HS-5 (cell line): ENCODE data around the gene IGF1.
A peak's percentile ranks its signal among the peaks of the same experiment; 100 is the strongest.

Experiments used
- DNase-seq: peaks from one replicate; pipeline ENCODE4 v3.0.0-alpha.2; 2012; ENCODE audit warnings: low read depth

The IGF1 gene

DNA sequence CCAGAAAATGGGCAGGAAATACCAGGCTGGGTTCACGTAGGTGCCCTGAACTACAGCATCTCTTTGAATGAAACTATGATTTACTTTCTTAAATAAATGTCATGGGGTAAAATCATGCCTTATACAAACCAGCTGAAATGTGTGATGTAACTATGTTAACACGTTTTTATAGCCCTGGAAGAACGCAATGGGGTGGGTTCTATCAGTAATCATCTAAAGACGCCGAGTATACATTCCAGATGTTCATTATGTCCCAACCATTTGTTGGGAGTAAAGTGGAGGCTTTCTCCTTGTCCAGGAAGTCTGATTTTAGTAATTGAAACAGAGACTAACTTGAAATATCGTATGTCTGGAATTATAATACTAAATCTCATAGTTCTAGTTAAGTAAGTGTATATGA is 16.2 kb upstream of the IGF1 start:
- no peak for DNase-seq

DNA sequence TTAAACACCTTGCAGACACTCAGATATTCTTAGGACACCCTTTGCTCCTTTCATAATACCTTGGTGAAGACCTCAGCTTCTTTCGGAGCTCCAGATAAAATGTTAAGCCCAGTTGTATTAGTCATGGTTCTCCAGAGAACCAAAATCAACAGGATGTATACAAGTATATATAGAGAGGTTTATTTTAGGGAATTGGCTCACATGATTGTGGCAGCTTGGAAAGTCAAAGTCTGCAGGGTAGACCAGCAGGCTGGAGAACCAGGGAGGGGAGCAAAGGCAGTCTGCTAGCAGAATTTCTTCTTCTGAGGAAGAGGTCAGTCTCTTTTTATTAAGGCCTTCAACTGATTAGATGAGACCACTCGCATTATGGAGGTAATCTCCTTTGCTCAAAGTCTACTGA is 6.9 kb upstream of the IGF1 start:
- no peak for DNase-seq

DNA sequence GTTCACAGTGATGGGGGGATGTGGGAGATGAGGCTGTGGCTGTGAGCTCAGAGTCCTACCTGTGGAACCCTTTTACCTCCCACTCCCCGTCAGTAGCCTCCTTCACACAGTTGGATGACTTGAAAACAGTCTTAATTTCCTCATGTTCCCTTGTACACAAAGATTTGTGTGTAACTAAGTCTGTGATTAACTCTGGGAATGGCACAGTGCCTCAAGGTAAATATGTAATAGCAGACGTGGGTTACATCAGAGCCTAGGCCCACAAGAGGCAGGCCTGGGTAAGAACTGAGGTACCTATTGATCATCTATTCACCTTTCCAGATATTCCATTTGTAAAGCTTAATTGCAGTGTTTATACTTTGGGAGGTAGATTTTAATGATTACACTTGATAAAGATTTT is 5.8 kb upstream of the IGF1 start:
- no peak for DNase-seq

DNA sequence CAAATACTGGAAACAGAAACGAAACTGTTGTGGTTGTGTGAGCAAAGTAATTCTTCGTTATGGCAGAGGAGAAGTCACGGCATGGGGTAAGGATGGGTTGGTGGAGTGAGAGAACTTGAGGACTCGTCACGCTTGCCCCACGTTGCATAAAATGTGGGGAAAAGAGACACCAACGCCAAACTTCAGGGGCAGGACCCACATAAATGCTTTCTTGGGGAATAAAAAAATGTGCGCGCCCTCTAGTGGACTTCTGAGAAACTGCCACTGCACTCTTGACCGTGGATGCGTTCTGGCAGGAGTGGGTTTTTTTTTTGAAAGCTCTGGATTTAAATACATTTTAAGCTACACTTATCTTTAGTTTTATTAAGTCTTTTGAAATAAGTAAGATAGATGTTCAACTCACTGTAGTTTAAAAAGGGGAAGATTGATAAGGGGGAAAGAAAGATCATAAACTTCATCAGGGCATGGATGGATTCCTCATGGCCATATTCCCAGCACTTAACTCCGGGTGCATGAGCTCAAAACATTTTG is 4.1 kb upstream of the IGF1 start:
- DNase-seq, result peak; percentile 26

DNA sequence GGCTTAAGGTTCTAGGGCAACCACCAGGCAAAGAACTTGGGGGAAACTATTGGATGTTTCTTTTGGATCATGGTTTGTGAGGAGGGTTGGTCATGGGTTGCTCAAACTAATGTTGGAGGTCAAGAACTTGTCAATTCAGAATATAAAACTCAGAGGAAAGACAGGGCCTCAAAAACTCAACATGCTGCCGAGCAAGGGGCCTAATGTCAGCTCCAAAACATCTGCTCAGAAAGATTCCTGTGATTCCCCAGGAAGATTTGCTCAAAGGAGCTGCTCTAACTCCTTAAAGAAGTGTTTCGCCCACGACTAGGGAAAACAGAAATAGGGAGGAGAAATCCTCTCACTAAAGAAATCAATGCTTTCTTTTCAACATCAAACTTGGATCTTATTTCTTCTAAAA is 3.7 kb upstream of the IGF1 start:
- DNase-seq, result no peak

DNA sequence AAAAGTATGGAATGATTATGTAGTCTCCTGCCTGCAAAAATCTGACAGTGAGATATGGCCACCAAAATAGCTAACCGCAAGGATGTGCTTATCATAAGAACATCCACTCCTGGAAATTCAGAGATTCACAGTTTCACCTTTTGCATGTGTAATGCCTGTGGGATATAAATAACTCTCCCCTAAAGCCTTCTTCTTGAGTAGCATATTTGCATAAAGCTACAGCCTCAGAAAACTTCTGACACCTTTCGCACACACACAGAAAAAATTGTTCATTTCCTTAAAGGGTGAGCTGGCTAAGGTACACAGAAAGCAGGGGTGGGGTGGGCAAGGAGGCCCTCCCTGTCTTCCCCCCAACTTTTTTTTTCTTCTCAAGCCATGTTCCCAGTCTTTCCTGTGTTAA is 3.1 kb upstream of the IGF1 start:
- no peak for DNase-seq

DNA sequence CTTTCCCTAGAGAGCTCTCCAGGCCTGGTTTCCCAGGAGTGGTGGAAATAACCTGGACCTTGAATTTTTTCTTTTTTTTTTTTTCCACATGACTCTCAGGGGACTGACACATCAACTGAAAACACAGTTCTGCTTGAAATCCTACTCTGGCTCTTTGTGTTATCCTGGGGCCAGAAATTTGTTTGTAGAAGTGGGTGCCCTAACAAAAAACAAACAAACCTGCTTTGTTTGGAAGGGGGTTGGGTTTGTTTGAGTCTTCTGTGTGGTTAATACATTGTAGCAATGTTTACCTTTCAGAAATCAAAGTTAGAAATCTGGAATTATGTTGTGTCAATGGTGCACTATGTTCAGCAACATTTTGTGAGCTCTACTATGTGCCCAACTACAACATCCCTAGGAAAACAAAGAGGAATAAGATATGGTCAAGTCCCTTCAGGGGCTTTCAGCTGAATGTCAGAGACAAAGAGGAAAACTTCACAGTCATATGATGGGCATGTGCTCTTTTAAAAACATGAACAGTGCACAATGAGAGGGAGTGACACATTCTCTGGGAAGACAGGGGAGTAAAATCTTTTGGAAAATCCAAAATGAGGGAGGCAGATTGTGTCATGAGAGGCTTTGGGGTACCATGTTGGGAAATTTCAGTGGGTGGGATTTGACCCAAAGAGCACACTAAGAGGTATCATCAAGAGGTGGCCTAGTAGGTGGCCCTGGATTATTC is 1.5 kb upstream of the IGF1 start:
- no peak for DNase-seq

DNA sequence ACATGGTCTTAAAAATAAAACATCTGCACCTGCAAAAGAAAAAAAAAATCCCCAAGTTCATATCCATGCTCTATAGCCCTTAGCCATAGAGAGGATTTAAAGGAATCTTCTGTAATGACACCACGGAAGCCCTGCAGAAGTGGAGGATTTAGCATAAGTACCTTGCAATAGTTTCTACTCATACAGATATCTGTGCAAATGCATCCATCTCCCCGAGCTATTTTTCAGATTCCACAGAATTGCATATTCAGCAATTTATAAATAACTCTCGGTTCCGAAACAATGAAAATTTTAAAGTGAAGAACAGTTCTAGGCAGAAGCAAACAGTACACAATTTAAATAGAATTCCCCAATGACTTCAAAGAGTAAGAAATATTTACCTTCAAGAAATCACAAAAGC is 424 bp downstream of the IGF1 start:
- DNase-seq, result no peak

DNA sequence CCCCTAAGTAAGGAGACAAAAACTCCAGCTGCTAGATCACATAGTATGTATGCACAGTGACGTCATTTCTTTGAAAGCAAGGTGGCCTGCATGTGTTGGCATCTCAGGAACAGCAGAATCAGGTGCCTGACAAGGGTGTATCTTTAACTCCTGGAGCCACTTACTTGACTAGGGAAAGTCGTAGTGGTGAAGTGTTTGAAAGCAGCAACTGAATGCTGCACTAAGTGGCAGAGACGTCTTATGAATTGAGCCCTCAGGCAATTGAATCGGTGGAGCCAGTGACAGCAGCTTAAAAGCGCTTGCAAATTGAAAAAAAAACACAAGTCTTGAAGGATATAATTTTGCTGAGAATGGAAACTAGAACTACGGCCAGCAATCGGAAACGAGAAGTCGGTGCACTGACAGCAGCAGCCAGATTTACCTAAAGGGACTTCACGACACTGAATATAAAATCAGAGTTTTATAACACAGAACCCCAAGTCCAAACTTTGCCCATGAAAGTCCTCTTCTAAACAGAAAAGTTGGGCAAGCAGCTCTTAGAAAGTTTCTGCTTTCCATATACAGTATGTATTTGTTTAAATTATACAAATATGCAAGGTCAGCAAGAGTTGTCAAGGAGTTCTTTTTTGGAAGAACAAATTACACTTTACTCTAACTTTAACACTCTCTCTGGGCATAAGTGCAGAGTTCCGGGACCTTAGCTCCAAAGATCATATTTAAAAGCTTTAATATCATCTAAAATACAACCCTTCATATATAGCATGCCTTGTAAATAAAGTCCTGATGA is 1.1 kb downstream of the IGF1 start:
- DNase-seq, result no peak

DNA sequence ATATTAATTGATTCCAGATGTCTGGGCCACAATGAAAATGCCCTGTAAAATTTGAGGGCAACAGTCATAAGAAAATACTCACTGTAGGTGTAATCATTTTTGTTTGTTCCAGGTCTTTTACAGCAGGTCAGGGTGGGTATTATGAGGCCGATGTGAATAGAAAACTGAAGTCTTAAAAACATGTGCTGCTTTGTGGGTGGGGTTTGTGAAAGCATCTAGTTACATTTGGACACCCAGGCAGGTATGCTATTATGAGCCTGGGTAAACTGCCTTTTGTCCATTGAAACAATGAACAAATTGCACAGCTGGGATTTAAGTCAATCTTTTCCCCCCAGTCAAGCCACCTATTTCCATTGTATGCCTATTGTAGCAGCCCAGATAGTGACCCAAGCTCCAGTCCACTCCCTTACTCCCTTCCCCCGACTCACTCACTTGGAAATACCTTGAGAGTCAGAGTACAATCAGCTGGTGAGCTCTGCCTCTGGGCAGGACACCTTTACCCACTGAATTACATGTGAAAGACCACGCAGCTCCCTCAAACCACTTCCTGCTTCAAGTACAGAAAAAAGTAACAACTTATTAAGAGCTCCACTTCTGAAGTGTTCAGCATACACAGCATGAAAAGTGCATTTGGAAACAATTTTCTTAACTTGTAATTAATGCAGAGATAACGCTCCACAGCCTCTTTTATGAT is 1.8 kb downstream of the IGF1 start:
- DNase-seq, result no peak

DNA sequence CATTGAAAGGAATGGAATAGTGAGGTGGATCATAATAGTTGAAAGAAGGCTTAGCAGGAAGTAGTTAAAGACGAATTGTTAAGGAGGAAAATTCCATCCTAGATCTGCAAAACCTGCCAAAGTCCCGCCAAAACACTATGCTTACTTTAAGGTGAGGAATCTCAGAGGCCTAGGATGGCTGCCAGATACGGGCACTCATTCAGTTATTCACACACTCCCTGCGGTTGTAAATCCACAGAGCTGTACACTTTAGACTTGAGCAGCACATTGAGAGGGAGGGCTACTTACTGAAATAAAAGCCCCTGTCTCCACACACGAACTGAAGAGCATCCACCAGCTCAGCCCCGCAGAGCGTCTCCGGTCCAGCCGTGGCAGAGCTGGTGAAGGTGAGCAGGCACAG is 5.0 kb downstream of the IGF1 start:
- no peak for DNase-seq

DNA sequence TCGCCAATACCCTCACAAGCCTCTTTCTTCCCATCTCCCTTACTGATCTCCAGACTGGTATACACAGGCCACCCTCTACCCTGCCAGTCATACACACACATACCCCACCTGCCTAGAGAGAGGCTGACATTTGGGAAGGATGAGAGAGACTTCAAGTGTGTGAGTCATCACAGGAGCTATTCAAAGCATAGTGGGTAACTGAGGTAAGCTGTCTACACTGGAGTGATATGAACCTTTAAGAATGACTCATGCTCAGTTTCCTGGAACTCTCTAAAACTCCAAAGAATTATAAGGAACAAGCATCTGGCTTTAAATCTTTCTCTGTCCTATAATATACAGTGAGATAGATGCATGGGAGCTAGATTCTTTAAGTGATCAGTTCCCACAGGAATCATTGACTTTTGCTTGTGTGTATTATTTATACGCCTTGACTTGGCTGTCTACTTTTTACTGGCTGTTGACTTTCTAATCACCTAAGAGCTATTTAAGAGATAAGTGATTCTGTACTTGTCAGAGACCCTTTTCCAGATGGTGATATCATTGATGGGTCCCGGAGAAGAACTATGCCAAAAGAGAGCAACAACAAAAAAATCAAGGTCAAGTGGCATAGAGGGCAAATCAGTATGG is 5.8 kb downstream of the IGF1 start:
- no peak for DNase-seq

DNA sequence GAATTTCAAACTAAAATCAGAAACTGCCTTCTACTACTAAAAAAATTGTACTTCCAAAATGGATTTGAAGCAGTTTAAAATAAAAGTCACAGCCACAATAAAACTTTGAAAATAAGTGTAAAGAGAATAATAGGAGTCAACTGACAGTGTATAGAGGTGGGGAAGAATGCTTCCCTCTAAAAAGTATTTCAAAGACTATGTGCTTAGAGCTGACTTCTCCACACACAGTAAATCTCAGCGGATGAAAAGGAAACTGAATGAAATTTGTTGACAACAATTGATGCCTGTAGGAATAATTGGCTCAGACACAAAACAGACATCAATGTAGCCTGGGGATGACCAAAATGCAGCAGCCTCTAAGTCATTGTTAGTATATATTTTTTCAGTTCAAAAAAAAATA is 7.9 kb downstream of the IGF1 start:
- DNase-seq, result no peak

DNA sequence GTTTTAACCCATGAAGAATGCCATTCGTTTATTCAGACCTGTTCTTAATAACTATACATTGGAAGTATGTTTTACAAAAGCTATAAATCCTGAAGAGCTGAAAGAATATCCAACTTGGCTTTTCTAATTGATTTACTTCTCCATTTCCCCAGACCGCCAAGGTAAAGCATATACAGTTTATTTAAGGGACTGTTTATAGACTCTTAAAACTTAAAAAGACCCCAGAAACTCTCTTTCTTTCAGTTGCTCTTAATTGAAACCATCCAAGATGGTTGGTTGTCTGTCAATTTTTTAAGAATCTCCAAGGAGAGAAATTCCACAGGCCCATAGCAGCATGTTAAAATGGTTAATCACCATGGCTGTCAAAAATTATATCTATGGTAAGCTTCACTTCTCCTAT is 8.8 kb downstream of the IGF1 start:
- no peak for DNase-seq

DNA sequence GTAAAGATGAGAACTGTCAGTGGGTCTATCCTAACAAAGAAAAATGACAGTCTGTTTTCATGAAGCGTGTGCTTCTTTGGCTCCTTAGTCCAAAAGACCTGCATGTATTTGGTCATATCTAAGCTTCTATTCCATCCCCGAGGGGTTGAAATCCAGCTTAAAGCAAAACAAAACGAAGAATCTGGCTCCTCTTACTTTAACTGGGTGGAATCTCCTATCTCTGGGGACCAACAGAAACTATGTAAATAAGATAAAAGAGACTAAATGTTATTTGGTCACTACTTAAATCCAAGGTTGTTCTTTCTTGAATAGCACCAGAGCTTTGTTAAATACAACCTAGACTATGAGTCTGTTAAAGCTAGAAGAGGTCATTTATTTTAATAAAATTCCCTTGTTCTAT is 9.4 kb downstream of the IGF1 start:
- DNase-seq, result no peak

DNA sequence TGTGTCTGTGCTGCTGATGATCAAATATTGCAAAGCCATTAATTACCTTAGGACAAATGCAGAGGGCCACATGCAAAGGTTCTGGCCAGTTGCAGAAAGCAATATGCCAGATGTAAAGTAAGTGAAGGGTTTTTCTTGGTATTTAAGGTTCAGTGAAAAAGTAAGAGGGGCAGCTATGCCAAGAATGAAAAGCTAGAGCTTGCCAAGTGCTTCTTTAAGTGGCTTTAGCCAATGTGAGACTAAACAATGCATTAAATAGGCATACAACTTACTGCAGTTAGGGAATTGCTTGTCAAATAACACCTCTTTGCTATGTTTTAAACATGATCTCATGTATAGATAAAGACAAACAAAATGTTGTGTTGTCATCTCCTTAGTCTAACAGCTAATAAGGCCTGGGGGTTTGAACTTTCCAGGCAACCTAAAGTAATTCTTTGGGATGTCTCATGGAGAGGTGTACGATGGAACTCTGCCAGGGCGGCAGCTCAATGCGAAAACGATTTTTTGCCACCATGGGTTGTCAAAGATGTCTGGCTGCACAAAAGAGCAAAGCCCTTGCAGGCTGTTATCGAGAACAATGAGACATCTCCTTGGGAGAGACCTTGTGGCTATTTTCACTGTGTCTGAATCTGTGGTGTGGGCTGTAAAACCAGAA is 12.0 kb downstream of the IGF1 start:
- no peak for DNase-seq

DNA sequence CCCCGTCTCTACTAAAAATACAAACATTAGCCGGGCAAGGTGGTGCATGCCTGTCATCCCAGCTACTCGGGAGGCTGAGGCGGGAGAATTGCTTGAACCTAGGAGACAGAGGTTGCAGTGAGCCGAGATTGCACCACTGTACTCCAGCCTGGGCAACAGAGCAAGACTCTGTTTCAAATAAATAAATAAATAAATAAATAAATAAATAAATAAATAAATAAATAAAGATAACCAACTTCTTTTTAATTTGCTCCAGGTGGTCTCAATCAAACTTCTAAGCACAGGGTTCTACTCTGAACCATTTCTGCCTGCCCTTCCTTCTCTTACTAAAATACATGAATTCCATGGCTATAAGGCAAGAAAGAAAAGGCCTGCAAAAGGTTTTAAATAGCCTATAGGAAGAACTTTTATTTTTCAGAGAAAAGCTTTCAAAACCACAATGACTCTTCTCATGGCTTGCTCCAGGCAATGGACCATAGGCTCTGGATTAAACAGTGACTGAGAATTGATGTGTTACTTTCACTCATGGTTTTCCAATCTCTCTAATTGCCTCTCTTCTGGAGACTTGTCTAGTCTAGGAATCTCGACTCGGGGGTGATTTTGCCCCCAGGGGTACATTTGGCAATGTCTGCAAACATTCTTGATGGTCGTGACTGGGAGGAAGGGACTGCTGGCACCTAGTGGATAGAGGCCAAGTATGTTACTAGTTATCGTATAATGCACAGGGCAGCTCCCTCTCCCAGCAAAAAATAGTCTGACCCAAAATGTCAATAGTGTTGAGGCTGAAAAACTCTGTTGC is 14.4 kb downstream of the IGF1 start:
- DNase-seq, result no peak

DNA sequence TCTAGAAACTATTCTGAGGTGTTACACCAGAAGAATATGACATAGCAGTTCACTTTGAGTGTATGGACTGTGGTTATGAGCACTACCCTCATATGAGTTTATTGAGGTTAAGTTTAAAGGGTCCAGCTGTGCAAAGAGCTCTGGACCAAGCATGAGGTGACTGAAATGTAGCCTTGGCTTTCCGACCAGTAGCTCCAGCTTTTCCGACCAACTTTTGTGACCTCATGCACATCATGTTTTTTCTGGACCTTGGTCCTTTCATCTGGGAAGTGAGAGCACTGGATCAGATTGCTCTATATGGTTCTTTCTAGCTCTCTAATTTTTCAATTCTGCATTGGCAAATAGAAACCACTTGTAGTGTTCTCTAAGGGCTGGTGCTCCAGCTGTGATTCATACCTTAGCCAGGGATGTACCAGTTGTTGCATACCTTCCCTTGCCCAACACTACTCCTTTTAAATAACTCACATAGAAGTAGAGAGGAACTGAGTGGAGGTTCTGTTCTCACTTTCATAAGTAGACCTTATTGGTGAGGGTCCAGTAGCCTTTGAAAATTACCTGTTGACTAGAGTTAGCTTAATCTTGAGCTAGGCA is 16.6 kb downstream of the IGF1 start:
- DNase-seq, result no peak

DNA sequence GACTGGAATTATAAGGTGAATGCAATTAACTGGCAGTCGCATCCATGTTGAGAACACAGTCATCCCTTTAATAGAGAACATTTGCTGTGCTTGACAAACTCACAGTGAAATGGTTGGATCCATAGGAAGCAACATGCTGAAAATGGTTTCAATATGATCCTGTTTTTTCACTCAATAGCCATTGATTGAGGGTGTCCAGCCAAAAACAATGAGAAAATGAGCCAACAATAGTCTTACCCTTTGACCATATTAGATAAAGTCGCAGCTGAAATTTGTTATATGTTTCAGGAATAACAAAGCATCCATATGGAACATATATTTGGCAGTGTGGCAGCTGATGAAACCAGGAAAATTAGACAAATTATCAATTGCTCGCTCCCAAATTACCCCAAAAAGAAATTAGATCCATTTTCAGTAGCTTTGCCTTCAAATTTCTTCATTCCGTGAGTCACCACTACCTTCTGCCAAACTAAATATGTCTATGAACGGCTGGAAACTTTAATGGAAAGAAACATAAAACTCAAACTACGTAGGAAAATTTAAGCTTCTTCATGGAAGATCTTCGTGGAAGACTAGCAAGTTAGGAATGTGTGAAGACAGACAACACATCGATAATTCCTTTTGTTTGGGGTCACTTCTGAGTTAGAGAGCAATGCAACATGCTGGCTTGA is 17.4 kb downstream of the IGF1 start:
- DNase-seq, result peak; percentile 24

DNA sequence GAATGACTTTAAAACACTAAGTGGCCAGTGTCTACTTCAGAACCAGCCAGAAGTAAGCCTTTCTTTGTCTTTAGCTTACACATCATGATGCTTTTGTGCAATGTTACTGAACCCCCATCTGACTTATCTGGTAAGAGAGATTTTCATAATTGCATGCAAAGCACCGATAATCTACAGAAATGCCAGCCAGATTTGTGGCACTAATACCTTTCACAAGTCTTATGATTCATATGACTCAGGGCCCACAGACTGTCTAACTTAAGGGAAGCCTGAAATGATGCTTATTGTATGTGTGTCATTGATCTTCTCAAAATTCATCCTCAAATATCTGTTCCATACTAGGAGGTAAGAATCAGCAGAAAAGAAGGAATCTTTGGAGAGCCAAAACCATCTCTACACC is 18.0 kb downstream of the IGF1 start:
- DNase-seq, result no peak
